LNCAP (cell line): Measurements from ENCODE around the gene SPAG9.

Experiments
- CTCF ChIP-seq: fragments of 450-650 bp; IDR thresholded peaks from 2 replicates; pipeline ENCODE4 v1.5.1; 2017; ENCODE audit warnings: mild to moderate bottlenecking

SPAG9 gene

GRCh38 chr17:50981279-50981678, 139.4 kb downstream of the SPAG9 start:
- no peak for TF ChIP-seq CTCF

GRCh38 chr17:50979524-50979927, 141.1 kb downstream of the SPAG9 start:
- TF ChIP-seq CTCF, result no peak

- TF ChIP-seq CTCF, result no peak
Observed at GRCh38 chr17:50977487-50978159, 143.0 kb downstream of the SPAG9 start.

- TF ChIP-seq CTCF, result no peak
Observed at GRCh38 chr17:50976951-50977472, 143.7 kb downstream of the SPAG9 start.

- TF ChIP-seq CTCF, result no peak
Observed at GRCh38 chr17:50973557-50974494, 146.8 kb downstream of the SPAG9 start.

- no peak for TF ChIP-seq CTCF
Observed at GRCh38 chr17:50972577-50972976, 148.1 kb downstream of the SPAG9 start.

- no peak for TF ChIP-seq CTCF
Observed at GRCh38 chr17:50967795-50968194, 152.9 kb downstream of the SPAG9 start.
